Breast epithelium (tissue), 4 donors: Measurements from ENCODE around the gene PRDX1. TPM values are rescaled to one million over a fixed set of nuclear protein-coding genes. Genes with fewer than 3 reads are reported as not detected.
A peak's percentile ranks its signal among the peaks of the same experiment; 100 is the strongest.

ENCODE experiments used
- DNase-seq, 2 donors: peaks; one replicate each; pipeline ENCODE4 v3.0.0-alpha.2; 2019; ENCODE audit warnings: low spot score in 2 of 2
- H3K27ac ChIP-seq, 2 donors: fragments of 200-600 bp; sonication (generic) in 1 of 2; one replicate each; pipeline ENCODE4 v1.5.1; 2016 to 2019; ENCODE audit warnings: mild to moderate bottlenecking in 1 of 2
- H3K27me3 ChIP-seq, 2 donors: fragments of 200-600 bp; sonication (generic) in 1 of 2; one replicate each; pipeline versions ENCODE4 v1.5.1 to v1.6.0; 2017 to 2019; ENCODE audit warnings: control low read depth in 1 of 2, mild to moderate bottlenecking in 1 of 2
- H3K36me3 ChIP-seq: fragments of 200-600 bp; one replicate; pipeline ENCODE4 v1.5.1; 2019
- H3K4me1 ChIP-seq, 2 donors: fragments of 200-600 bp; sonication (generic); one replicate each; pipeline ENCODE4 v1.5.1; 2016 to 2019; ENCODE audit warnings: control low read depth in 1 of 2
- H3K4me3 ChIP-seq, 3 donors: fragments of 200-600 bp; sonication (generic); 1 replicate in 2 of 3; 2 replicates in 1 of 3; pipeline ENCODE4 v1.5.1; 2016 to 2019; ENCODE audit warnings: mild to moderate bottlenecking in 3 of 3, moderate library complexity in 2 of 3
- H3K9me3 ChIP-seq, 2 donors: fragments of 200-600 bp; sonication (generic) in 1 of 2; one replicate each; pipeline ENCODE4 v1.5.1; 2016 to 2019; ENCODE audit warnings: control low read depth in 1 of 2
- POLR2A ChIP-seq: fragments of 450-650 bp; IDR thresholded peaks from one replicate; pipeline ENCODE4 v1.6.1; 2016; ENCODE audit warnings: antibody characterized with exemption, mild to moderate bottlenecking, moderate library complexity
- POLR2AphosphoS5 ChIP-seq, 3 donors: sonication (generic); formaldehyde crosslinking; IDR thresholded peaks; one replicate each; pipeline ENCODE4 v1.6.1; 2017; ENCODE audit warnings: antibody characterized with exemption in 3 of 3
- intact Hi-C: fragments of 100-400 bp; cut with DNase I; formaldehyde crosslinking; loops from one replicate; pipeline ENCODE4 v1.15.1; 2023; ENCODE audit warnings: low total_unique reads
- total RNA-seq, 3 donors: library from RNA; depleted of rRNA; stranded (reverse); fragments of >200 nt; gene quantifications; one replicate each; pipeline ENCODE4 v1.1.0, GENCODE V29; 2016
- TF ChIP-seq, protein P1 (sequence below), 3 donors: fragments of 450-650 bp; IDR thresholded peaks; one replicate each; pipeline ENCODE4 v1.5.1; 2016 to 2017; ENCODE audit warnings: antibody characterized with exemption in 3 of 3, mild to moderate bottlenecking in 3 of 3, moderate library complexity in 3 of 3

The PRDX1 gene
- total RNA-seq, 3 donors from 2014 or later: 178 to 313 (median 308) TPM

DNA sequence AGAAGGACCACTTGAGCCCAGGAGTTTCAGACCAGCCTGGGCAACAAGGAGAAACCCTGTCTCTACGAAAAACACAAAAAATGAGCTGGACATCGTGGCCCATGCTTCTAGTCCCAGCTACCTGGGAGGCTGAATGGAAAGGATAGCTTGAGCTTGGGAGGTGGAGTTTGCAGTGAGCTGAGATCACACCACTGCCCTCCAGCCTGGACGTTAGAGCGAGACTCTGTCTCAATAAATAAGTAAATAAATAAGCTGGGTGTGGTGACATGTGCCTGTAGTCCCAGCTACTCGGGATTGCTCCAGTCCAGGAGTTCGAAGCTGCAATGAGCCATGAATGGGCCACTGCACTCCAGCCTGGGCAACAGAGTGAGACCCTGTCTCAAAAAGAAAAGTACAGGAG lies 32.5 kb upstream of the PRDX1 start:
- H3K36me3 ChIP-seq: no peaks in the 10 kb centered on the region
- no peak for TF ChIP-seq POLR2A
- TF ChIP-seq POLR2AphosphoS5 (IDR thresholded peaks at IDR 0.05): no peak
- TF ChIP-seq, protein P1, sequence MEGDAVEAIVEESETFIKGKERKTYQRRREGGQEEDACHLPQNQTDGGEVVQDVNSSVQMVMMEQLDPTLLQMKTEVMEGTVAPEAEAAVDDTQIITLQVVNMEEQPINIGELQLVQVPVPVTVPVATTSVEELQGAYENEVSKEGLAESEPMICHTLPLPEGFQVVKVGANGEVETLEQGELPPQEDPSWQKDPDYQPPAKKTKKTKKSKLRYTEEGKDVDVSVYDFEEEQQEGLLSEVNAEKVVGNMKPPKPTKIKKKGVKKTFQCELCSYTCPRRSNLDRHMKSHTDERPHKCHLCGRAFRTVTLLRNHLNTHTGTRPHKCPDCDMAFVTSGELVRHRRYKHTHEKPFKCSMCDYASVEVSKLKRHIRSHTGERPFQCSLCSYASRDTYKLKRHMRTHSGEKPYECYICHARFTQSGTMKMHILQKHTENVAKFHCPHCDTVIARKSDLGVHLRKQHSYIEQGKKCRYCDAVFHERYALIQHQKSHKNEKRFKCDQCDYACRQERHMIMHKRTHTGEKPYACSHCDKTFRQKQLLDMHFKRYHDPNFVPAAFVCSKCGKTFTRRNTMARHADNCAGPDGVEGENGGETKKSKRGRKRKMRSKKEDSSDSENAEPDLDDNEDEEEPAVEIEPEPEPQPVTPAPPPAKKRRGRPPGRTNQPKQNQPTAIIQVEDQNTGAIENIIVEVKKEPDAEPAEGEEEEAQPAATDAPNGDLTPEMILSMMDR (IDR thresholded peaks at IDR 0.05): no peak
- intact Hi-C loops: no loop called here
- no peak overlapping the region for H3K27ac ChIP-seq
- no peak overlapping the region for H3K4me3 ChIP-seq
- peaks cover 0 to 7% of the 10 kb centered on the region in 2 donors for H3K4me1 ChIP-seq
- DNase-seq: no peak
- no peaks in the 10 kb centered on the region for H3K27me3 ChIP-seq
- no peaks in the 10 kb centered on the region for H3K9me3 ChIP-seq

DNA sequence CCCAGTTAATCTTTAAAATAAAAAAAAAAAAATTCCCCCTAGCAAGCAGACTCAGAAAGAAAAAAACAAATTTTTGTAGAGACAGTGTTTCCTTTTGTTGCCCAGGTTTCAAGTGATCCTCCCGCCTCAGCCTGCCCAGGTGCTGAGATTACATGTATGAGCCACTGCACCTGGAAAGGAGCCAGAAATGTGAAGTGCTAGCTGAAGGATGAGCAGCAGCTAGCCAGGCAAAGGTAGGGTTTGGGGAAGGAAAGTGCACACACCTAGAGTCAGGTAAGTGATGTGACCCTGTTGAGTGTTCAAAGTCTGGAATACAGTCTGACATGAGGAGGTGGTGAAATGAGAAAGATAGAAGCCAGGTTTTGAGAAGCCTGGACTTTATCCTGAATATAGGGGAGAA lies 30.6 kb upstream of the PRDX1 start:
- Histone ChIP-seq H3K4me1 (peaks cover 0 to 7% of the 10 kb centered on the region in 2 donors), H3K4me3 (no peak overlapping the region), H3K27me3 (no peaks in the 10 kb centered on the region), H3K36me3 (no peaks in the 10 kb centered on the region), H3K9me3 (no peaks in the 10 kb centered on the region), H3K27ac (no peak overlapping the region)
- intact Hi-C loops: no loop called here
- TF ChIP-seq POLR2AphosphoS5 (IDR thresholded peaks at IDR 0.05): no peak
- TF ChIP-seq, protein P1 (IDR thresholded peaks at IDR 0.05): no peak
- TF ChIP-seq POLR2A: no peak
- peak in 1 of 2 donors; percentile 48 for DNase-seq

DNA sequence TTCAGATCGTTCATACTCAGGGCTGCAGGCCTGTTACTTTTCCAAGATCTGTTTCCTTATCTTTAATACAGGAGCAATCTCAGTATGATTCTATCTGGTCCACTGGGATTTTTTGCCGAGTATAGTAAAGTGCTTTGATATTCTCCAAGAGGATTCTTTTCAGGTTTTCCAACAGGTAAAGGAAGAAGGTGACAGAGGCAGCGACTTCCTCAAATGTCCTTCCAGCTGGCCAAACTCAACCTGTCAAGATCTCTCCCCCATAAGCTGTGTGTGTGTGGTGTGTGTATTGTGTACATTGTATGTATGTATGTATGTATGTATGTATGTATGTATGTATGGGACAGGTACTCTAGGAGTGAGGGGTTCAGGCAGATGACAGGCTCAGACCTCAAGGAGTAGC lies 30.0 kb upstream of the PRDX1 start:
- DNase-seq: no peak
- no peaks in the 10 kb centered on the region for H3K27me3 ChIP-seq
- H3K4me3 ChIP-seq: peak overlapping the region; percentile 61 to 86 (median 73)
- no peaks in the 10 kb centered on the region for H3K36me3 ChIP-seq
- peaks cover 0 to 7% of the 10 kb centered on the region in 2 donors for H3K4me1 ChIP-seq
- intact Hi-C loops: no loop called here
- H3K27ac ChIP-seq: peak overlapping the region in 1 of 2 donors; percentile 87
- no peaks in the 10 kb centered on the region for H3K9me3 ChIP-seq
- TF ChIP-seq POLR2AphosphoS5 (IDR thresholded peaks at IDR 0.05) (no peak), POLR2A (no peak)
- TF ChIP-seq, protein P1 (IDR thresholded peaks at IDR 0.05): no peak

DNA sequence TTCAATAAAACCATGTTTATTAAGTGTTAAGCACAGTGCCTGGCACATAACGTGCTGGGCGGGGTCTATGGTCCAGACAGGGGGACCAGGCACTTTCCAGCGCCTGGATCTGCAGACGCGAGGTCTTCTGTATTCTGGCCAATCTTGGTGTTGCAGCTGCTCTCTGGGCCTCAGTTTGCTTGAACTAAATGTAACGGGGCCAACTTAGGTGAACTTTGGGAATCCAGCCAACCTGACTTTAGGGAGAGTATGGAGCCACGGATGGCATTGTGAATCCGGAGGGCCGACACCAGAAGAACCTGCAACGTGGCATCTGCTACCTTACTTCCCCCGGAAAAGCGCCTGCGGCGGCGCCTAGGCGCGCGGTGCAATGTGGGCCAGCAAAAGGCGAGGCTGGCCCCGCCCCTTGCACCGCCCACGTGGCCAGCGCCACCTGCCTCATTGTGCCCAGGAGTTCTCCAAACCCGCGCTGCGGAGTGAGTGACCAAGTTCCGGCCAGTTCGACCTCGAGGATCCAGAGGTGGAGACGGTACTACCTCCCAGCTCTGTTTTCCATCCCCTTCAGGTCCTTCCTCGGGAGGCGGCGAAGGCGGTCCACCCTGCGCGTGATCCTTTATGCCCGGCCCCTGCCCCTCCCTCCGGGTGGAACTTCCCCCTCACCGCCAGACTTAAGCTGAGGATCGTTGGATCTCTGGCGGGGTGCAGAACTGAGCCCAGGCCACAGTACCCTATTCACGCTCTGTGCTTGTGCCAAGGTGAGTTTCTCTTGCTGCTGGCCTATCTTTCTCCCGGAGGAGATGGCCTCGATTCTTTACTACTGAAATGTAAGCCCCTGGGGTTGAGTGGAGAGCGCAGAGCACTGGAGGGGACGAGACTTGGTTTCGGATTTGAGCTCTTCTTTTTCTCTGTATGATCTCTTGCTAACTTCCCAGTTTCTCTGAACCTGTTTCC lies 29.0 kb upstream of the PRDX1 start, which contains the start of gene AKR1A1:
Gene AKR1A1, plus strand, starts transcription at position 426 of the 951 bp plus-strand sequence. CDS start 10,969 bp downstream, outside the sequence.
- no peaks in the 10 kb centered on the region for H3K27me3 ChIP-seq
- intact Hi-C loops: no loop called here
- H3K4me1 ChIP-seq: peaks cover 0 to 7% of the 10 kb centered on the region in 2 donors
- H3K4me3 ChIP-seq: peak within 1 kb of the TSS; percentile 61 to 86 (median 73)
- TF ChIP-seq, protein P1 (IDR thresholded peaks at IDR 0.05): no peak
- peak; percentile 32 for TF ChIP-seq POLR2A
- TF ChIP-seq POLR2AphosphoS5 (IDR thresholded peaks at IDR 0.05): peak; percentile 71 to 76 (median 73)
- no peaks in the 10 kb centered on the region for H3K36me3 ChIP-seq
- peak within 1 kb of the TSS; percentile 87 to 92 for H3K27ac ChIP-seq
- no peaks in the 10 kb centered on the region for H3K9me3 ChIP-seq
- peak; percentile 88 for DNase-seq
